ENCODE measurements around the gene SPTB. TPM values are rescaled to one million over a fixed set of nuclear protein-coding genes. Genes with fewer than 3 reads are reported as not detected.

SPTB gene
- total RNA-seq, 2 donors from 2014 or later, result 2.5 to 3.3 TPM

DNA sequence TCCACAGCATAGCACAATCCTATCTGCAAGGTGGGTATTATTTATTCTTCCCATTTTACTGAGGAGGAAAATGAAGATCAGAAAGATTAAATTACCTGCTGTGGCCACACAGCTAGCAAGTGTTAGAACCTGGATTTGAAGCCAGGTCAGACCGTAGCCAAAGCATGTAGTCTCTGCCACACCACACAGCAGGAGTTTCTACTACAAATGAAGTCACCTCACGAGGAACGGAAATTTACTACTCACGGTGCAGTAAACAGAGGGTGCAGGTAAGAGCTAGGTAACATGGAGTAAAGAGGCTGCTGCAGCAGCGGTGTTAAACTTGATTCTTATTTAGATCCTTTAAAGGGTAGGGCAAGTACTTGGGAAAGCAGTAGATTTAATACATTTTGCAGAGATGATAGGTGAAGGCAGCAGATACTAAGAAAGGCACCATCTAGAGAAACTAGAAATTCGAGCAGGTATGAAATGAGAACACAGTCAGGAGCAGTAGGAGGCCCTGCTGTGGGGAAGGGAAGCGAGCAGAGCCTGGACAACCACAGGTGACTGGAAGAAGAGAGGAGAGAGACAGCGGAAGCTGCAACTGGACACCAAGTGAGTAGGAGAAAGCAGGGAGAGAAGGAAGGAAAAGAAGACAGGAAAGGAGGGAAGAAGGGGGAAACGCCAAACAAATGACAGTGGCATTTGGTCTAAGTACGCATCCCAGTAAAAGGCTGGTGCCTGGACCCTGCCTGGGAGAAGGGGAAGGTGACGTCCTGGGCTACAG is 21.5 kb downstream of the SPTB start:
- intact Hi-C loops (cut with DNase I), result no loop called here
- DNase-seq (ENCODE audit: low spot score), result no peak

DNA sequence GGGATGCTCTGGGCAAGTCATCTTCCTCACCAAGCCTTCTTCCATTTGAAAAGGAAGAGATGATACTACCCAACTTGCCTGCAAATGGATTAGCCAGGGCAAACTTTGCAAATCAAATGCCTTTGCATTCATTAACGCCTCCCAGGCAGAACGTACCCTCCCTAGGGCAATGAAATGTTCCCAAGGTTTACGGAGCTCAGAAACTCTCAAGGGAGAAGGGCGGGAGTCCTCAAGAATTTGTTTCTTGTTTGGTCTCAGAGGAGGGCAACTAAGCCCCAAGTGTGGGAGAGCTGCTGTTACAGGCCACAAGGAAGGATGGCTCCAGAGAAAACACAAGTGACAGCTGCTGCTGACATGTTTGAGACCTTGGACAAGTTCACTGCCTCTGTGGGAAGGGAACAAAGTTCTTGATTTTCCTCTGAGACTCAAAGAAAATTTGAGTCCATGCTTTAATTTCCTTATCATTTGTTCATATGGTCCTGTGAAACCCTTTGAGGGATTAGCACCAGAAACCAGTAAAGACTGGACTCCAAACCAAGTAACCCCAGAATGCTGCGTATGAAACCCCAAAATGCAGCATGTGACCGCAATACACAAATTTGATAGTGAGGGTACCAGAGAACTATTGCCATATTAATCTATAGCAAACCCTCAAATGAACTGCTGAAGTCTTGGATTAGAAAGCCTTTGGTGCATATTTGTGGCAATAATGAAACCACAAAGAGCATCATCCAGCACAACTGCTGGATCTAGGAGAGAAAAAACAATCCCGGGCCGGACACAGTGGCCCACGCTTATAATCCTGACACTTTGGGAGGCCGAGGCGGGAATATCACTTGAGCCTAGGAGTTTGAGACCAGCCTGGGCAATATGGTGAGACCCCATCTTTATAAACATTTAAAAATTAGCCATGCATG is 22.9 kb downstream of the SPTB start:
- DNase-seq (ENCODE audit: low spot score), result no peak
- intact Hi-C loops (cut with DNase I), result no loop called here

DNA sequence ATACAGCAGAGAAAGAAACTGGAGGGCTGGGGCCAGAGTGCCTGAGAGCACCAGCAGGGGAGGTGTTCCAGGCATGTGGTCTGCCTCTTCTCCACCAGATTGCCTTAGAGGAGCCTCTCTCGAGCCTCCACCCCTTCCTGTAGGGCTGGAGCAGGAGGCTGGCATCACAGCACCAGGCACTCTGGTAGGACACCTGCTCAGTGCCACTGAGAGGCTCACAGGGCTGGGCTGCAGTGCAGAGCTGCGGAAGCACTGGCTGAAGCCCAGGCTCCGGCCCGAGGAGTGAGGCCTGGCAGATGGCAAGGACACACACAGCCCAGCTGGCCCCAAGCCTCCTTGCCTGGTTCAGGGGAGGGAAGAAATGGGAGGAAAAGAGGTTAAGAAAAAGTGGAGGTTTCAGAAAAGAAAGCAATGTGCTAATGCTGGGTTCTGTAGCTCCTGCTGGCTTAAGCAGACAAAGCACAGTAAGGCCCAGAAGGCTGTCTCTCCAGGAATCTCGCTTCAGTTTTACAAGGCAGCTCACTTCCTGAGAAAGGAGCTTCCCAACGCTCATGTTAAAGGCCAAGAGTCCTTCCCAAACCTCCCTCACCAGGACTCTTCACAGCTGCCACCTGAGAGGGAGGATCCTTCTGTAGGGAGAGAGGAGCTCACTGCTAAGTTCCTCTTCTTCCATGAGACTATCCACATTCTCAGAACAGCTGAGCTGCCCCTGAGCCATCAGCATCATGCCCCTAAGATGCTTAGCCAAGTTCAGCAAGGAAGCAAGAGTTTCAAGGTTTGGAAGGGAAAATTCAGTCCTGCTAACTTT is 23.8 kb downstream of the SPTB start:
- DNase-seq (ENCODE audit: low spot score), result no peak
- intact Hi-C loops (cut with DNase I), result no loop called here

DNA sequence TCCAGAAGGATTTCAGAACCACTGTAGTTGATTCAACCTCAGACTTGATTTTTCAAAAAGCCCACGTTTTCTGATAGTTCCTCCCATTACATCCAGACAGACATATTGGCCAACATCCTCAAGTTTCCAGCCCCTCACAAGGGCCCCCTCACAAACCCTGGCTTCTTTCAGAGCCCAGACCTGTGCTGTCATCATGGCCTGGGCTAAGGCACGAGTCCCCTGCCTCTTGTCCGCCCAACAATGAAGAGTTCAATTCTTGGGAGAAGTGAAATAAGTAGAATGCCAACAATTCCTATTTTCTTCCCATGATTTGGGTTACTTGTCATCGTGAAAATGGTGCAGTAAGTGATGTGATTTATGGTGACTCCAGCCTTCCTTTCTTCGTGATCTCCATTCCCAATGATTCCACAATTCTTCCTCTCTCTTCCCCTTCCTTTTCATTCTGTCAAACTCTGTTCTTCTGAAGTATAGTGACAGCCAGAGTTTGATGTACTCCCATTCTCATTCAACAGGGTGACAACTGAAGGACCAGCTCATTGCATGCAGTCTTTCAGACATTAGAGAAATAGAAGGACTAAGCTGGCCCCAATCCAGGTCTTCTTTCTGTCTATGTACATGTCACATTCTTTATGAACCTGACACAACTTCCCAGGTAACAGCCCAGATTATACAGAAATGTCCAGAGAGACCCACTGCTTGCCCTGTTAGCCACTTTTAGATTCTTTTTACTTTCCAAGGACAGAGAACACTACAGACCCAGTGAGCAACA is 29.2 kb downstream of the SPTB start:
- DNase-seq (ENCODE audit: low spot score), result no peak
- intact Hi-C loops (cut with DNase I), result no loop called here

DNA sequence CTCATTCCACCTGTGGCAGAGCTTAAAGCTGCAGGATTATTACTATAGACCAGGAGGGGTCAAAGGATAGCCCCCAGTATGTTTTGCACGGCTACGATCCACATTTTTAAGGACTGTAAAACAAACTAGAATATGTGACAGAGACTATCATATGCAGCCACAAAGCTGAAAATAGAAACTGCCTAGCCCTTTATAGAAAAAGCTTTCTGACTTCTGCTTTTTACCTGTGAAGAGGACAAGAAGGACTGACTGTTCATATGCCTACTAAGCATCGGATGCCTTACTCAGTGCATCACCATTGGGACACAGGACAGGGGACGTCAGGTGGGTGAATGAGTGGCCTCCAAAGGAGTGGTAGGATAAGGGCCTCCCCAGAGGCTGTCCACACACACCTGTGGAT is 29.8 kb downstream of the SPTB start:
- intact Hi-C loops (cut with DNase I), result no loop called here
- DNase-seq (ENCODE audit: low spot score), result no peak

DNA sequence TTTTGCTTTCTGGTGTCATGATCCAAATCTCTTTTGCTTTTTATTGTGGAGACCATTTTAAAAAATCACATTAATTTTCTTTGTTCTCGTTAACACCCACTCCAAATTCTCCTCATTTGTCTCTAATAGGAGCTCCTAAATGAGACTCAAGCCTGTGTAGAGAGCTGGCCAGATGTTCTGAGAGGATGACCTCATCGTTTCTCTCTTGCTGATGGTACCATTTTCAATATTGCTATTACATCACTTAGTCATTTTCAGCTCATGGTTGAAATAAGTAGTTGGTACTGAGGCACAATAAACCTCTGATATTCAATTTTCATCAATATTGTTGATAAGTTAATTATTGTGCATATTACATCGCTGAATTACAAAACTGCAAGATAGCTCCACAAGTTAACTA is 31.5 kb downstream of the SPTB start:
- intact Hi-C loops (cut with DNase I), result no loop called here
- DNase-seq (ENCODE audit: low spot score), result no peak

DNA sequence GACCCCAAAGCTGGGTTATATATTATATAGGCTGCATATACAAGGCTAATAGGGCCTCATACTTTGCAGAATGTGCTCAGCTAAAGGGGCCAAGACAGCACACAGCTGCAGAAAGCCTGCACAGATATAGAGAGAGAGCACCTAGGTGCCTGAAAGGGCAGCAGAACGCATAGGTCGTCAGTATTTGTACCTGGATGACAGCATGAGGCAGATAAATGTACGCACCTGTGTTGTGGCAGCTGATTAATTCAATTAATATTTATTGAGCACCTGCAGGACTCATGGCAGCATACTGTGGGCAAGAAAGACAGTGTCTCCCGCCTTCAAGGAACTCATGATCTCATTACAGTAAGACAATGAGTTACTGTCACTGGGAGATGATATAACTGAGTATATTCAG is 33.4 kb downstream of the SPTB start:
- DNase-seq (ENCODE audit: low spot score), result no peak
- intact Hi-C loops (cut with DNase I), result no loop called here

DNA sequence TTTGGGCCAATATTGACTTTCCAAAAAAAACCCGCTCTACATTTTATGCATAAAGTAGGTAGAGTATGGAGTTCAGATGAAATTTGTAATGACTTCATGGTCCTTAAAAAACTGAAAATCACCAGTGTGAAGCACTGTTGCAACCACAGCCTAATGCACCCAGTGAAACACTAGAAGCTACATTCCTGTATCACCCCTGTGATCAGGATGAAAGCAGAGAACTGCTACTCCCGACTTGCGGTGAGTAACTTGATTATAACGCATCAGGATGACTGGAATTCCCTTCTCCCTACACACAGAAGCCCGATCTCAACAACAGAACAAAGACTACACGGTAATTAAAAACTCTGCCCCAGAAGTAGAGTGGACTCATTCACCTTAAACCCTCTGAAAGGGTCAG is 33.8 kb downstream of the SPTB start:
- DNase-seq (ENCODE audit: low spot score), result no peak
- intact Hi-C loops (cut with DNase I), result no loop called here

DNA sequence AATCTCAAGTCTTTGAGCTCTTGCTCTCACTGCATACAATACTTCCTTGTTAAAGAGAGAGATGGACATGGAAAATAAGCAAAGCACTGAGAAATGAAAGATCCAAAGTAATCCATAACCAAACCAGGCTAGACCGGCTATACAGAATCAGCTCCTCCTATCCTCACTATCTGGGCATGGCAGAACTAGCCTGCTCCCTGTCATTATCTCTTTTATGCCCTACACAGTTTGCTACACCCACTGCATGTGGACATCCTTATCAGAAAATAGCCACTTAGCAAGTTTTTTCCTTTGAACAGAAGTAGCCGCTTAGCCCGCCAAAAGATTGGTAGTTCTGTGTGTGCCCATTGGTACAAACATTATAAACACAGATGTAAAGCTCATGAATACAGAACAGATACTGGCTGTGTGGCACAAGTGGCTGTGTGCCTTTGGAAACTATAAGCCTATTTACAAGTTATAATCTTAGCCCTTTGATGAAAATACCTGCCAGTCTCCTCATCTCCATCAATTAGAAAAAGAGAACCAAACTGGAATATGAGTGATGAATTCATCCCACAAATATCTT is 34.7 kb downstream of the SPTB start:
- no peak for DNase-seq (ENCODE audit: low spot score)
- intact Hi-C loops (cut with DNase I), result no loop called here

DNA sequence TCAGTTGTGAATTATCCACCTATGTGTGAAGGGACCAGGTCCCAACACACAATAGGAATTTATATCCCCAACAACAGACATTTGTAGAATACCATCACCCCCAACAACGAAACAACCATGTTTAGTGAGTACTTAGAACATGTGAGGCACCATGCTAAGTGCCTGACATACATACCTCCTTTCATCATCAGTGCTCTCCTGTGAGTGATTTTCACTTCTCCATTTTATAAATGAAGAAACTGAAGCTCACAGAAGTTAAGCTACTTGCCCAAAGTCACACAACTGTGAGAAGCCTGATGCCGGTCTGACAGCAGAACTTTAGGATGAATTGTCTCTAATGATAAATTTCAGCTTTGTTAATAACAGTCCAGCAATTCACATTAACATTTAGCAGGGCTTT is 35.4 kb downstream of the SPTB start:
- intact Hi-C loops (cut with DNase I), result no loop called here
- DNase-seq (ENCODE audit: low spot score), result no peak

DNA sequence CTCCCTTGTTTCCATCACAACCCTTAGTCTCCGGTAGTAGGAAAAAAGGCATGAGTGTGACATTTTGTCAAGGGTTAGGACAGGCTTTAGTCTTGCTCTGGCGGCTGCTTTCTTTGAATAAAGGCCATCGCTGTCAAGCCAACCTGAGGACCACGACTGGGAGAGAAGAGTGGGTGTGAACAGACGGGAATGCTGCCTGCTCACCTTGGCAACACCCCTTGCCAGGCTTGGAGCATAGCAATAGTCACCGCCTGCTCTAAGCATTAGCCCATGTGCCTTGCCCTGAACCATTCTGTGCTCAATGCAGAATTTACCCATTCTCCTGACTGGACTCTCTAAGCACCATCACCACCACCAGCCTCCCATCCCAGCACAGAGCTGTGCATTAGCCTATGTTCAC is 36.2 kb downstream of the SPTB start:
- intact Hi-C loops (cut with DNase I), result no loop called here
- DNase-seq (ENCODE audit: low spot score), result no peak

DNA sequence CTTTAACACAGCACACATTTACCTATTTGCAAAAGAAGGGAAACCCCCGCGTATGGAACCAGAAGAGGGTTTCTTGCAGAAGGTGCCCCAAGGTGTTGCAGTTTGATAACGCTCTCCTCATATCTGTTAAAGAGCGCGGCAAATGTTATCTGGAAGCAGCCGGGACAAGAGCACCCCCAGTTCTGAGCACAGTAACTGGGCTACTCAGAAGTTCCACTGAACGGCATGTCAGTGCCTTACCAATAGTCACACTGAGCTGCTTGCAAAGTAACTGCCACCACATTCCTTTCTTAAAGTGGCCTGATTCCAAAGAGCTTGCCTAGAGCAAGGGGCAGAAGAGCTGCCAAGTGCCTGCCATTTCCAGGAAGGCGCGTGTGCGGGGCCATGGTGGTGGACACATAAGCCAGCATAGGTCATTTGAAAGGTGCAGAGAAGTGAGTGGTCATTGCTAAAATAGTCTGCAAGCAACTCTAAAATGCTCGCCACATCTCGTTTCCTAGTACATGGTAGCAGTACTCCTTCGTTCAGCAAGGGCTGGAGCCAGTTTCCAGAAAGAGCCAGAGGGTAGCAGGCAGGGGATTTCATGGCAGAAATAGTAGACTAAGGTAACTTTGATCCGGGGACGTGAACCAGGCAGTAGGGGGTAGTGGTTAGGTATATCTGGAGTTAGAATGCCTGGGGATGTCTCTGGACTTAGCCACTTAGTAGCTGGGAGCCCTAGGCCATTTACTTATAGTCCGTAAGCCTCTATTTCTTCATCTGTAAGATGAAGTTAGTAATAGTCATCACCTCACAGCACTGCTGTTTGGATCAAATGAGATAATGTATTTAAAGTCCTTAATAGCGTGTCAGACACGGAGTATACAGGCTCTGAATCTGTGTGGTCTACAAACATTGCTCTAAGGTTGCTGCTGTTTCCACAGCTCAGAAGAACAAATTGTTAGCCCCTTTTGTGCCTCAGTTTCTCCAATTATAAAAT is 37.6 kb downstream of the SPTB start:
- intact Hi-C loops (cut with DNase I), result no loop called here
- no peak for DNase-seq (ENCODE audit: low spot score)

DNA sequence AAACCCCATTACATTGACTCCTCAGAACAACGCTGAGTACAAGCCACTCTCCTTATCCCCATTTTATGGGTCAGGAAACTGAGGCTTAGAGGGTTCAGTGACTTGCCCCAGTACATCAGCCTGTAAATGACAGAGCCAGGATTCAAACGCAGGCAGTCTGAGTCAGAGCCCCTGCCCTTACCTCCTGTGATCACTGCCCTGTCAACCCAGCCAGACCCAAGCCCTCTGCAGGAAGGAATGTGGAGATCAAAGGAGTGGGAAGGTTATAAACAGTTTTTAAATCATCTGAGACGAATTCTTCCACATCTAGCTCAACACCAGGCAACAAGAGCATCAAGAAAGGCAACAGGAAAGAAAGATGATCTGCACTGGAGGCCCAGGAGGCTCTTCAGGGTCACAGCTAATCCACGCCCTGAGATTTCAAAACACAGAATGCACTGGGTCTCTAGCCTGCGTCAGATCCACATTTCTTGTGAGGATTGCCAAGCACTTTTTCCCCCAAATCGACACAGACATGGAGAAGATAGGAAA is 38.5 kb downstream of the SPTB start:
- intact Hi-C loops (cut with DNase I), result no loop called here
- no peak for DNase-seq (ENCODE audit: low spot score)

DNA sequence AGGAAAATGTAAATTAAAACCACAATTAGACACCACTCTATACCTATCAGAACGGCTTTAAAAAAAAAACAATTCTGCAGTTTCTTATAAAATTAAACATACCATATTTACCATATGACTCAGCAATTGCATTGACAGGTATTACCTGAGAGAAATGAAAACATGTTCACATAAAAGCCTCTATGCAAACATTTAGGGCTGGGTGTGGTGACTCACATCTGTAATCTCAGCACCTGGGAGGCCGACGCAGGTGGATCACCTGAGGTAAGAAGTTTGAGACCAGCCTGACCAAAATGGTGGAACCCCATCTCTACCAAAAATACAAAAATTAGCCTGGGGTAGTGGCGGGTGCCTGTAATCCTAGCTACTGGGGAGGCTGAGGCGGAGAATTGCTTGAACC is 41.1 kb downstream of the SPTB start:
- DNase-seq (ENCODE audit: low spot score), result no peak
- intact Hi-C loops (cut with DNase I), result no loop called here

DNA sequence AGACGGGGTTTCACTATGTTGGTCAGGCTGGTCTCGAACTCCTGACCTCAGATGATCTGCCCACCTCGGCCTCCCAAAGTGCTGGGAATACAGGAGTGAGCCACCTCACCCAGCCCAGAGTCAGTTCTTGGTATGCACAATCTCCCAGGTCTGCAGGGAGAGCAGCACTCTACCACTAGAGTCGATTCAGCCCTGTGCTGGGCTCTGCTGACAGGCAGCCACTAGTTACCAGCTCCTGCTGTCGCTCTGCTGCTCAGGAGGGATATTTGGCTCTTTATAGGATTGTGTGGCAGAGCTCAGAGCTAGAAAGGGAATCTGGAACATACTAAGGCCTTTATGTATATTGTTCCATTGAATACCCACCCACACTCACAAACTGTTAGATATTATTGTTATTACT is 44.3 kb downstream of the SPTB start:
- no peak for DNase-seq (ENCODE audit: low spot score)
- intact Hi-C loops (cut with DNase I), result no loop called here

DNA sequence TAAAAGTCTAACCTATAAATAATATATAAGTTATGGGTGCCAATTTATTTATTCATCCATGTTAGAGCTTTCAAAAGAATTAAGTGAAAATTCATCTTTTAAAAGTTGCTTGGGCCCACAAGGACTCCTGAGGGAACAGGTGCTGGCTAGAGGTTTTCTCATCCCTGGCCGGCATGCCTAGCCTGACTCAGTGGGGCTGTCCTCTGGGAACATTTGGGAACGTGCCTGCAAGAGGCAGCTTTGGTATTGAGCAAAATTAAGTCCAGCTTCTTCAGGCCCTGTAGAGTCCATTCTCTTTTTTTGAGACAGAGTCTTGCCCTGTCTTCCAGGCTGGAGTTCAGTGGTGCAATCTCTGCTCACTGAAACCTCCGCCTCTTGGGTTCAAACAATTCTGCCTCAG is 44.7 kb downstream of the SPTB start:
- DNase-seq (ENCODE audit: low spot score), result no peak
- intact Hi-C loops (cut with DNase I), result no loop called here

DNA sequence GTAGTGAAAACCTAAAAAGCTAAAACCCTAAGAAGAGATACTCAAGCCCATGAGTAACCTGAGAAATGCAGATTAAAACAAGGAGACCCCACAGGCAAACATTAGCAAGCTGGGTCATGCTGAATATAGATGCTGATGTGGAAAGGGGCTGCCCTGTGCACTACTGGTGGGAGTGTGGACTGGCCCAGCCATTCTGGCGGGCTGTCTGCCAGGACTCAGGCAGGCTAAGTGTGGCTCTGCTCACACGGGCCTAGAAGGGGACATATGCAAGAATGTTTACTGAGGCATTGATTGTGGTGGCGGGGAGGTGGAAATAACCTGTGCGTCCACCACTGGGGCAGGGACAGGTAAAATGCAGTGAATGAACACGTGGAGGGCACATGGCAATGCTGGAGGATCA is 48.3 kb downstream of the SPTB start:
- intact Hi-C loops (cut with DNase I), result no loop called here
- DNase-seq (ENCODE audit: low spot score), result no peak

DNA sequence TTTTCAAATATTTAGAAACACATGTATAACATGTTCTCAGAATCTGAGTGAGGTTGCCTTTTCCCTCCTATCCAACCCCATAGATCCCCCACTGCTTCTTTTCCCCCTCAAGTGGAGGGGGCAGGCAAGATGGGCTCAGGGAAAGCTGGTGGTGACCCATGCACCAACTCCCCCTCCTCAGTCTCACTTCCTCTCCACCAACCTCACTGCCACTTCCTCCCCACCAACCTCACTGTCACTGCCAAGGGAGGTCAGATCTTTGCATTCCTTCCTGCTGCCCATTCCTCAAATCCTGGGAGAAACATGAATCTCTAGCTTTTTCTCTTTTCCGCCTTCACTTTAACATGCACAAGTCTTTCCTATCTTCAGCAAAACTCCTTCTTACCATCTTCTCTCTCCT is 48.7 kb downstream of the SPTB start:
- intact Hi-C loops (cut with DNase I), result no loop called here
- DNase-seq (ENCODE audit: low spot score), result no peak
